A549 (cell line): ENCODE data around the gene TMPRSS7. TPM values are rescaled to one million over a fixed set of nuclear protein-coding genes. Genes with fewer than 3 reads are reported as not detected.
"Not testable (repeated sequence)": the region's sequence is repeated elsewhere in the genome, so short reads cannot be mapped to it uniquely, and the experiment has no call there.

Experiments used
- ATAC-seq, 2 experiments: fragments of 200-7000 bp in 1 of 2; fragments of >200 bp in 1 of 2; cut with Nextera tagmentation in 1 of 2; cut with Tn5 transposase in 1 of 2; 3 replicates each; pipeline versions ENCODE4 v1.8.0 to v1.9.1; 2018 to 2020; ENCODE audit warnings: mild to moderate bottlenecking in 1 of 2, moderate library complexity in 1 of 2
- CTCF ChIA-PET: fragments of 300-600 bp; sonication (Branson Sonifier 250); formaldehyde crosslinking; extraction: SDS; loops from one replicate; lab custom pipeline; 2021; ENCODE audit warnings: antibody characterized with exemption, inconsistent platforms; lab: Yijun Ruan, JAX
- POLR2A ChIA-PET: fragments of 350-600 bp; formaldehyde crosslinking; extraction: SDS; loops from one replicate; lab custom pipeline; 2021; ENCODE audit warnings: antibody characterized with exemption, inconsistent platforms; lab: Yijun Ruan, JAX
- DNase-seq, 2 experiments: peaks; one replicate each; pipeline versions ENCODE4 v3.0.0 to v3.0.0-alpha.2; 2011 to 2016; ENCODE audit warnings: low read depth in 1 of 2, low spot score in 1 of 2
- FAIRE-seq: peaks from 2 replicates; lab custom pipeline; 2011; peaks lifted over from hg19 to GRCh38; lab: Jason Lieb, UNC
- H3K27ac ChIP-seq, 2 experiments: fragments of >200 bp; sonication (Bioruptor Twin); formaldehyde crosslinking; 3 replicates each; pipeline ENCODE4 v1.5.1; 2016 to 2017
- H3K4me1 ChIP-seq: fragments of >200 bp; sonication (Bioruptor Twin); formaldehyde crosslinking; 3 replicates; pipeline ENCODE4 v1.6.1; 2016
- H3K4me2 ChIP-seq: fragments of >200 bp; sonication (Bioruptor Twin); formaldehyde crosslinking; 3 replicates; pipeline ENCODE4 v1.6.1; 2016
- H3K4me3 ChIP-seq: fragments of >200 bp; sonication (Bioruptor Twin); formaldehyde crosslinking; 3 replicates; pipeline ENCODE4 v1.5.1; 2016
- H3K9me3 ChIP-seq: fragments of >200 bp; sonication (Bioruptor Twin); formaldehyde crosslinking; 3 replicates; pipeline ENCODE4 v1.6.1; 2016
- CBX2 ChIP-seq: fragments of 200-600 bp; sonication (generic); IDR thresholded peaks from 2 replicates; pipeline ENCODE4 v1.6.1; 2016; ENCODE audit warnings: low read depth, mild to moderate bottlenecking, borderline replicate concordance
- CHD2 ChIP-seq: fragments of 150-350 bp; IDR thresholded peaks from 2 replicates; pipeline ENCODE4 v1.6.1; 2014; ENCODE audit warnings: low read length; ENCODE audit not compliant: partially characterized antibody
- EHMT2 ChIP-seq: fragments of 200-600 bp; sonication (generic); IDR thresholded peaks from 2 replicates; pipeline ENCODE4 v1.6.1; 2016; ENCODE audit warnings: antibody characterized with exemption, low read depth, mild to moderate bottlenecking, moderate library complexity
- EP300 ChIP-seq, 2 experiments: fragments of >200 bp; sonication (Bioruptor Twin); formaldehyde crosslinking; IDR thresholded peaks; 2 replicates in 1 of 2; 3 replicates in 1 of 2; pipeline ENCODE4 v1.6.1; 2016 to 2017
- ESRRA ChIP-seq: fragments of 150-350 bp; IDR thresholded peaks from 2 replicates; pipeline ENCODE4 v1.6.1; 2014; ENCODE audit warnings: mild to moderate bottlenecking, low read length, borderline replicate concordance
- FOSL2 ChIP-seq, 2 experiments: fragments of 450-650 bp in 1 of 2; fragments of >200 bp in 1 of 2; sonication (Bioruptor Twin) in 1 of 2; formaldehyde crosslinking; IDR thresholded peaks; 2 replicates each; pipeline versions ENCODE4 v1.5.0 to v1.6.1; 2016 to 2020; ENCODE audit warnings: mild to moderate bottlenecking in 1 of 2, moderate library complexity in 1 of 2
- GATA3 ChIP-seq: IDR thresholded peaks from 2 replicates; pipeline ENCODE4 v1.6.1; 2012; ENCODE audit warnings: borderline replicate concordance
- HDAC2 ChIP-seq: fragments of 200-600 bp; sonication (generic); IDR thresholded peaks from 2 replicates; pipeline ENCODE4 v1.6.1; 2016
- JUNB ChIP-seq: fragments of >200 bp; sonication (Bioruptor Twin); formaldehyde crosslinking; IDR thresholded peaks from 2 replicates; pipeline ENCODE4 v1.6.1; 2016
- KDM1A ChIP-seq: fragments of 200-600 bp; sonication (generic); IDR thresholded peaks from 2 replicates; pipeline ENCODE4 v1.6.1; 2016; ENCODE audit warnings: low read depth, mild to moderate bottlenecking
- KDM5A ChIP-seq: fragments of 200-600 bp; sonication (generic); IDR thresholded peaks from 2 replicates; pipeline ENCODE4 v1.6.1; 2016; ENCODE audit warnings: antibody characterized with exemption, mild to moderate bottlenecking
- NFE2L2 ChIP-seq: fragments of 150-350 bp; conservative IDR thresholded peaks from 2 replicates; pipeline ENCODE4 v1.6.1; 2014; ENCODE audit warnings: low read length
- NPAS2 ChIP-seq: fragments of 250-450 bp; sonication (Bioruptor Pico); IDR thresholded peaks from 2 replicates; pipeline ENCODE4 v1.8.0; 2022; ENCODE audit warnings: mild to moderate bottlenecking, moderate library complexity, borderline replicate concordance
- POLR2A ChIP-seq: IDR thresholded peaks from 2 replicates; pipeline ENCODE4 v1.6.1; 2012; ENCODE audit warnings: mild to moderate bottlenecking, low read length
- POLR2AphosphoS2 ChIP-seq: conservative IDR thresholded peaks from 2 replicates; pipeline ENCODE4 v1.6.1; 2012; ENCODE audit warnings: low read length, improper control_type of control experiment, inconsistent platforms
- TP53 ChIP-seq: fragments of 250-450 bp; sonication (Bioruptor Pico); IDR thresholded peaks from 2 replicates; pipeline ENCODE4 v1.5.0; 2021; ENCODE audit warnings: mild to moderate bottlenecking, moderate library complexity
- ZC3H11A ChIP-seq: fragments of 450-650 bp; IDR thresholded peaks from 2 replicates; pipeline ENCODE4 v1.6.1; 2014; ENCODE audit warnings: antibody characterized with exemption, mild to moderate bottlenecking
- ZFP36 ChIP-seq: fragments of 450-650 bp; IDR thresholded peaks from 2 replicates; pipeline ENCODE4 v1.6.1; 2014; ENCODE audit warnings: borderline replicate concordance; ENCODE audit not compliant: partially characterized antibody
- WGBS: methylation state at CpG from one replicate; pipeline ENCODE4 v1.1.6; 2017; ENCODE audit errors: missing lambda C conversion rate; 5-methylcytosine and 5-hydroxymethylcytosine counted together
- polyA plus RNA-seq, 4 experiments: library from polyadenylated mRNA; depleted of rRNA in 3 of 4; stranded (reverse); fragments of >200 nt; fragmentation: RNase III in 1 of 4; extraction: RNeasy Plus Mini Kit Qiagen cat#74134 plus additional on column Dnase treatment in 1 of 4; gene quantifications; 2 replicates in 3 of 4; 3 replicates in 1 of 4; pipeline ENCODE4 v1.2.3, GENCODE V29; 2011 to 2017
- TF ChIP-seq, protein P1 (sequence below): IDR thresholded peaks from 2 replicates; pipeline ENCODE4 v1.6.1; 2012; ENCODE audit warnings: low read depth, borderline replicate concordance
- TF ChIP-seq, protein P2 (sequence below): fragments of 150-350 bp; IDR thresholded peaks from 2 replicates; pipeline ENCODE4 v1.6.1; 2014; ENCODE audit warnings: low read depth, mild to moderate bottlenecking, low read length

TMPRSS7 gene
- polyA plus RNA-seq, 2 of the 4 experiments (the other 2 are of a cell fraction), result 0.04 to 0.09 TPM

DNA sequence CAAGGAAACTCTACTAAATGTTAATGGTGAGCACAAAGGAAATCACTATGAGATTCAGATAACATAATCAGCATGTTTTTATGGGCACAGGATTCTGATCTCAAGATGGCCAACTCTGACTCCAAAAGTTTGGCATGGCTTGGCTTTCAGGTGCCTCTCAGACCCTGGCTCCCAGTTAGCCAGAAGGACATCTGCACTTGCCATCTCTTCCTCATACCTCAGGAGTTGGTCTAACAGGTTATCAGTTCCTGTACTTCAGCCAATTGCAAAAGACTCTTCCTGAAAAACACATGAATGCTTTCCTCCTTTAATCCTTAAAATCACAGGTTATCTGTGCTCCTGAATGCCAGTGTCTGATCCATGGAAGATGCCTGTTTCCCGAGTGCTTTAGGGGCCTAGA, 25.0 kb downstream of the TMPRSS7 start:
- ChIA-PET CTCF (no interaction called here), POLR2A (no interaction called here)
- Histone ChIP-seq H3K4me1 (peaks cover 17% of the 10 kb centered on the region), H3K4me2 (no peak overlapping the region), H3K9me3 (no peaks in the 10 kb centered on the region), H3K27ac (no peak overlapping the region), H3K4me3 (no peak overlapping the region)
- FAIRE-seq (peak; percentile 13), DNase-seq (no peak), ATAC-seq (no peak)
- WGBS, result 60% methylated on average over 1 of the region's 1 CpG
- TF ChIP-seq JUNB (no peak), NFE2L2 (no peak), GATA3 (no peak), EHMT2 (no peak)
- TF ChIP-seq, protein P1, sequence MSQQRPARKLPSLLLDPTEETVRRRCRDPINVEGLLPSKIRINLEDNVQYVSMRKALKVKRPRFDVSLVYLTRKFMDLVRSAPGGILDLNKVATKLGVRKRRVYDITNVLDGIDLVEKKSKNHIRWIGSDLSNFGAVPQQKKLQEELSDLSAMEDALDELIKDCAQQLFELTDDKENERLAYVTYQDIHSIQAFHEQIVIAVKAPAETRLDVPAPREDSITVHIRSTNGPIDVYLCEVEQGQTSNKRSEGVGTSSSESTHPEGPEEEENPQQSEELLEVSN, result no peak

DNA sequence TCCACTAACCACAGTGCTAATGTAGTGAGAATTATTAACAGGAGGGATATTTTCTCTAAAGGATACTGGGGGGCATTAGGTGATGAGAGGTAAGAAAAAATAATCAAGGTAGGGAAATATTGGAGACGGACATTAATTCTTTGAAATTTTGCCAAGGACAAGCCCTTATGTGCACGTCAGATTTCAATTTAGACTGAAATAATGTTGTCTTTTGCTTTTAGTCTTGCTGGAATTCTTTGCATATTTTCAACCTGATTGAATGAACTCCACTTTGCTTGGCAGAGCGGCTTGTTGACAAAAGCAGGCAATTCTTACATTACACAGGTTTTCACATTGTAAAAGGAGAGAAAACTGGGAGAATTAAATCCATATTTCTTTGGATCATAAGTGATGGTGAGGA, 26.6 kb downstream of the TMPRSS7 start:
- DNase-seq, result no peak
- no peaks in the 10 kb centered on the region for H3K9me3 ChIP-seq
- 46% methylated on average over 3 of the region's 3 CpGs for WGBS
- no peak for ATAC-seq
- H3K4me1 ChIP-seq, result peaks cover 15% of the 10 kb centered on the region
- peak overlapping the region; percentile 15; the same call in 2 of the 3 replicates for H3K4me2 ChIP-seq
- ChIA-PET POLR2A (no interaction called here), CTCF (no interaction called here)
- no peak overlapping the region for H3K27ac ChIP-seq
- no peak for FAIRE-seq
- TF ChIP-seq TP53 (CRISPR knock-in tag) (no peak), ZC3H11A (no peak), POLR2AphosphoS2 (no peak), POLR2A (no peak), CBX2 (no peak), EP300 (IDR thresholded peaks at IDR 0.05) (no peak), NPAS2 (CRISPR knock-in tag) (no peak), CHD2 (no peak), KDM5A (no peak), FOSL2 (IDR thresholded peaks at IDR 0.05) (no peak), FOSL2 (CRISPR knock-in tag; IDR thresholded peaks at IDR 0.05) (no peak), ESRRA (no peak), HDAC2 (no peak), ZFP36 (no peak), KDM1A (no peak)
- TF ChIP-seq, protein P2, sequence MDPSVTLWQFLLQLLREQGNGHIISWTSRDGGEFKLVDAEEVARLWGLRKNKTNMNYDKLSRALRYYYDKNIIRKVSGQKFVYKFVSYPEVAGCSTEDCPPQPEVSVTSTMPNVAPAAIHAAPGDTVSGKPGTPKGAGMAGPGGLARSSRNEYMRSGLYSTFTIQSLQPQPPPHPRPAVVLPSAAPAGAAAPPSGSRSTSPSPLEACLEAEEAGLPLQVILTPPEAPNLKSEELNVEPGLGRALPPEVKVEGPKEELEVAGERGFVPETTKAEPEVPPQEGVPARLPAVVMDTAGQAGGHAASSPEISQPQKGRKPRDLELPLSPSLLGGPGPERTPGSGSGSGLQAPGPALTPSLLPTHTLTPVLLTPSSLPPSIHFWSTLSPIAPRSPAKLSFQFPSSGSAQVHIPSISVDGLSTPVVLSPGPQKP, result no peak
- no peak overlapping the region for H3K4me3 ChIP-seq

- CTCF ChIA-PET, result interaction anchor here (0.7 to 1.6 kb wide), 2 partner anchors 39 to 323 kb away, joined by 3 to 5 read pairs; no protein-coding TSS in a partner anchor
- H3K9me3 ChIP-seq, result not testable (repeated sequence)
Measured at GRCh38 chr3:112072387-112073060, 38.0 kb downstream of the TMPRSS7 start.

More at GRCh38 chr3:112072387-112073060, 38.0 kb downstream of the TMPRSS7 start:
- POLR2A ChIA-PET, ATAC-seq, FAIRE-seq, H3K4me3 ChIP-seq, DNase-seq, H3K4me2 ChIP-seq: not testable (repeated sequence)
- peaks cover 24% of the 10 kb centered on the region for H3K4me1 ChIP-seq
- WGBS, result 93% methylated on average over 6 of the region's 8 CpGs
- H3K27ac ChIP-seq, result 0 out of 6 replicates have a peak overlapping the region, but pooled peaks of 1 of the 2 experiments have one; percentile 38
